AG10803 (cell line): ENCODE measurements around the gene UPK2.

Experiments
- DNase-seq: peaks from one replicate; pipeline ENCODE4 v3.0.0; 2010; ENCODE audit warnings: low read depth
- H3K4me3 ChIP-seq: 2 replicates; pipeline ENCODE4 v1.5.1; 2011; ENCODE audit warnings: mild to moderate bottlenecking, low read length, control low read depth
- CTCF ChIP-seq: conservative IDR thresholded peaks from 2 replicates; pipeline ENCODE4 v1.5.1; 2011; ENCODE audit warnings: mild to moderate bottlenecking, low read length, control low read depth, inconsistent platforms

The UPK2 gene

GRCh38 chr11:118915396-118915795 is 40.7 kb upstream of the UPK2 start:
- no peak for DNase-seq
- no peak overlapping the region for H3K4me3 ChIP-seq
- no peak for TF ChIP-seq CTCF

- no peak for TF ChIP-seq CTCF
- DNase-seq: no peak
- peak overlapping the region; percentile 33 for H3K4me3 ChIP-seq
Measured at GRCh38 chr11:118915941-118916841, 39.9 kb upstream of the UPK2 start.

GRCh38 chr11:118916842-118917388 is 39.2 kb upstream of the UPK2 start:
- peak overlapping the region; percentile 33 for H3K4me3 ChIP-seq
- TF ChIP-seq CTCF: no peak
- peak; percentile 88 for DNase-seq

- DNase-seq: peak; percentile 95
- peak overlapping the region; percentile 99 for H3K4me3 ChIP-seq
- TF ChIP-seq CTCF: no peak
Measured at GRCh38 chr11:118917481-118918127, 38.5 kb upstream of the UPK2 start.

- H3K4me3 ChIP-seq: peak overlapping the region; percentile 99
- DNase-seq: peak; percentile 99
- no peak for TF ChIP-seq CTCF
Measured at GRCh38 chr11:118918128-118918685, 37.9 kb upstream of the UPK2 start.

GRCh38 chr11:118918686-118919280 is 37.3 kb upstream of the UPK2 start:
- DNase-seq: peak; percentile 61
- peak overlapping the region; percentile 99 for H3K4me3 ChIP-seq
- TF ChIP-seq CTCF: no peak
